Ectodermal cell (in vitro differentiated cells): Measurements from ENCODE around the gene GGA3.
A peak's percentile ranks its signal among the peaks of the same experiment; 100 is the strongest.
"Not testable (repeated sequence)": the region's sequence is repeated elsewhere in the genome, so short reads cannot be mapped to it uniquely, and the experiment has no call there.

ENCODE experiments used
- H3K27ac ChIP-seq: 2 replicates; pipeline ENCODE4 v1.7.0; 2013; ENCODE audit warnings: mild to moderate bottlenecking, low read depth, low read length; ENCODE audit not compliant: insufficient read depth, poor library complexity, severe bottlenecking
- H3K27me3 ChIP-seq: 2 replicates; pipeline ENCODE4 v1.7.0; 2013; ENCODE audit warnings: mild to moderate bottlenecking, low read length; ENCODE audit not compliant: insufficient read depth, control insufficient read depth, poor library complexity, severe bottlenecking
- H3K36me3 ChIP-seq: one replicate; pipeline ENCODE4 v1.7.0; 2013; ENCODE audit warnings: low read length; ENCODE audit not compliant: control insufficient read depth, insufficient read depth
- H3K4me1 ChIP-seq: one replicate; pipeline ENCODE4 v1.7.0; 2013; ENCODE audit warnings: low read length; ENCODE audit not compliant: control insufficient read depth, insufficient read depth
- H3K4me3 ChIP-seq: 2 replicates; pipeline ENCODE4 v1.7.0; 2013; ENCODE audit warnings: low read depth, low read length, control low read depth; ENCODE audit not compliant: insufficient read depth
- H3K9me3 ChIP-seq: 2 replicates; pipeline ENCODE4 v1.7.0; 2013; ENCODE audit warnings: mild to moderate bottlenecking, low read length, moderate library complexity; ENCODE audit not compliant: control insufficient read depth
- WGBS, 2 experiments: methylation state at CpG; one replicate each; pipeline ENCODE4 v1.1.7; 2013; ENCODE audit warnings: missing lambda C conversion rate in 2 of 2; 5-methylcytosine and 5-hydroxymethylcytosine counted together

GGA3 gene

GRCh38 chr17:75209061-75209460 lies 52.3 kb downstream of the GGA3 start:
- no peak overlapping the region for H3K27ac ChIP-seq
- no peaks in the 10 kb centered on the region for H3K9me3 ChIP-seq
- H3K4me1 ChIP-seq: peaks cover 5% of the 10 kb centered on the region
- no peak overlapping the region for H3K4me3 ChIP-seq
- H3K36me3 ChIP-seq: peaks cover 22% of the 10 kb centered on the region
- 89 to 93% methylated on average over 3 of the region's 3 CpGs for WGBS, 2 experiments
- H3K27me3 ChIP-seq: no peaks in the 10 kb centered on the region

- Histone ChIP-seq H3K27ac (no peak overlapping the region), H3K4me3 (no peak overlapping the region), H3K36me3 (peaks cover 18% of the 10 kb centered on the region), H3K9me3 (no peaks in the 10 kb centered on the region), H3K27me3 (no peaks in the 10 kb centered on the region), H3K4me1 (peaks cover 5% of the 10 kb centered on the region)
- 92 to 94% methylated on average over 9 of the region's 9 CpGs for WGBS, 2 experiments
These were observed 53.2 kb downstream of the GGA3 start for GRCh38 chr17:75208161-75208560.

GRCh38 chr17:75207760-75208159 lies 53.6 kb downstream of the GGA3 start:
- no peaks in the 10 kb centered on the region for H3K9me3 ChIP-seq
- H3K4me1 ChIP-seq: peaks cover 5% of the 10 kb centered on the region
- no peak overlapping the region for H3K4me3 ChIP-seq
- H3K27ac ChIP-seq: no peak overlapping the region
- H3K36me3 ChIP-seq: peaks cover 14% of the 10 kb centered on the region
- no peaks in the 10 kb centered on the region for H3K27me3 ChIP-seq
- 85 to 87% methylated on average over 12 of the region's 12 CpGs for WGBS, 2 experiments

GRCh38 chr17:75207050-75207407 lies 54.4 kb downstream of the GGA3 start:
- H3K4me3 ChIP-seq: peak overlapping the region; percentile 88
- WGBS, 2 experiments: 82 to 93% methylated on average over 8 of the region's 8 CpGs
- H3K27ac ChIP-seq: not testable (repeated sequence)

GRCh38 chr17:75205793-75206163 lies 55.6 kb downstream of the GGA3 start:
- peak overlapping the region; percentile 100 for H3K27ac ChIP-seq
- WGBS, 2 experiments: 0% methylated on average over 22 of the region's 22 CpGs
- H3K4me3 ChIP-seq: peak overlapping the region; percentile 88
- H3K27me3 ChIP-seq: no peaks in the 10 kb centered on the region
- no peaks in the 10 kb centered on the region for H3K9me3 ChIP-seq
- peaks cover 5% of the 10 kb centered on the region for H3K4me1 ChIP-seq
- H3K36me3 ChIP-seq: peaks cover 14% of the 10 kb centered on the region

More at GRCh38 chr17:75207050-75207407, 54.4 kb downstream of the GGA3 start:
- H3K9me3 ChIP-seq, H3K27me3 ChIP-seq, H3K4me1 ChIP-seq: not testable (repeated sequence)
- H3K36me3 ChIP-seq: peaks cover 14% of the 10 kb centered on the region

- H3K27ac ChIP-seq: peak within 1 kb of the TSS; percentile 100
- H3K9me3 ChIP-seq: no peaks in the 10 kb centered on the region
- H3K27me3 ChIP-seq: no peaks in the 10 kb centered on the region
- WGBS, 2 experiments: 1% methylated on average over 57 of the region's 57 CpGs
- peaks cover 5% of the 10 kb centered on the region for H3K4me1 ChIP-seq
- peaks cover 9% of the 10 kb centered on the region for H3K36me3 ChIP-seq
- H3K4me3 ChIP-seq: peak within 1 kb of the TSS; percentile 88
These were observed 56.2 kb downstream of the GGA3 start, which contains the start of gene NUP85 for GRCh38 chr17:75205037-75205792. TSS of gene NUP85 (plus strand) at chr17:75205679. CDS start at chr17:75205762, 83 bp downstream.

- H3K9me3 ChIP-seq: no peaks in the 10 kb centered on the region
- H3K36me3 ChIP-seq: no peaks in the 10 kb centered on the region
- no peaks in the 10 kb centered on the region for H3K4me1 ChIP-seq
- H3K27me3 ChIP-seq: no peaks in the 10 kb centered on the region
- no peak overlapping the region for H3K27ac ChIP-seq
- WGBS, 2 experiments: 89 to 90% methylated on average over 5 to 6 of the region's 6 CpGs
- no peak overlapping the region for H3K4me3 ChIP-seq
These were observed 61.4 kb downstream of the GGA3 start for GRCh38 chr17:75199886-75200618.

GRCh38 chr17:75194879-75195278 lies 66.5 kb downstream of the GGA3 start:
- Histone ChIP-seq H3K27ac (no peak overlapping the region), H3K27me3 (no peaks in the 10 kb centered on the region), H3K9me3 (no peaks in the 10 kb centered on the region), H3K4me1 (no peaks in the 10 kb centered on the region), H3K36me3 (no peaks in the 10 kb centered on the region), H3K4me3 (no peak overlapping the region)
- 94 to 95% methylated on average over 4 of the region's 5 CpGs for WGBS, 2 experiments

- Histone ChIP-seq H3K27ac (no peak overlapping the region), H3K4me3 (no peak overlapping the region), H3K36me3 (no peaks in the 10 kb centered on the region), H3K9me3 (no peaks in the 10 kb centered on the region), H3K4me1 (no peaks in the 10 kb centered on the region), H3K27me3 (no peaks in the 10 kb centered on the region)
- 86 to 89% methylated on average over 4 of the region's 4 CpGs for WGBS, 2 experiments
These were observed 69.8 kb downstream of the GGA3 start for GRCh38 chr17:75191584-75191983.

- Histone ChIP-seq H3K27me3 (no peaks in the 10 kb centered on the region), H3K4me1 (no peaks in the 10 kb centered on the region), H3K27ac (no peak overlapping the region), H3K4me3 (no peak overlapping the region), H3K36me3 (no peaks in the 10 kb centered on the region), H3K9me3 (no peaks in the 10 kb centered on the region)
- WGBS, 2 experiments: 89 to 93% methylated on average over 6 of the region's 6 CpGs
These were observed 72.8 kb downstream of the GGA3 start for GRCh38 chr17:75188614-75189013.
